ENCODE results near the gene SAT2. TPM values are rescaled to one million over a fixed set of nuclear protein-coding genes. Genes with fewer than 3 reads are reported as not detected.
"Not testable (repeated sequence)": the region's sequence is repeated elsewhere in the genome, so short reads cannot be mapped to it uniquely, and the experiment has no call there.

The SAT2 gene
- 100 to 1,000 TPM; 130 to 152 (median 138) TPM for polyA plus RNA-seq (ENCODE audit: insufficient read length in 3 of 3)

- DNase-seq (ENCODE audit: low read depth in 3 of 3, low spot score in 2 of 3): peak; percentile 85 to 89 (median 85)
These were observed at the start of gene SAT2 for GRCh38 chr17:7627250-7628121. Gene SAT2 (minus strand): TSS chr17:7627821. CDS start chr17:7627635, 186 bp downstream.

DNA sequence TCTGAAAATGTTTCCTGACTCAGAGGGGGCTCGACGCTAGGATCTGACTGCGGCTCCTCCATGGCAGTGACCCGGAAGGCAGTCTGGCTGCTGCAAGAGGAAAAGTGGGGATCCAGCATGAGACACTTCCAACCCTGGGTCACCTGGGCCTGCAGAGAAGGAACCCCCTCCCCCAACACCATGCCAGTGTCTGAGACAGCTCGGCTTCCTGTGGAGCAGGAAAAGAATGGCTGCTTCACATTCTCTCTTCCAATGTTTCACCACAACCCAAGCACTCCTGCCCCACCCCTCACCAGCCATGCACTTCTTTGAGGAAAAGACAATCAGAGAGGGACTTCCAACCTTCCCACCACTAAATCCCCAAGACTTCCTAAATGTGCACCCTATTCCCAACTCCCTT, 48.9 kb upstream of the SAT2 start:
- DNase-seq (ENCODE audit: low read depth in 3 of 3, low spot score in 2 of 3): no peak

DNA sequence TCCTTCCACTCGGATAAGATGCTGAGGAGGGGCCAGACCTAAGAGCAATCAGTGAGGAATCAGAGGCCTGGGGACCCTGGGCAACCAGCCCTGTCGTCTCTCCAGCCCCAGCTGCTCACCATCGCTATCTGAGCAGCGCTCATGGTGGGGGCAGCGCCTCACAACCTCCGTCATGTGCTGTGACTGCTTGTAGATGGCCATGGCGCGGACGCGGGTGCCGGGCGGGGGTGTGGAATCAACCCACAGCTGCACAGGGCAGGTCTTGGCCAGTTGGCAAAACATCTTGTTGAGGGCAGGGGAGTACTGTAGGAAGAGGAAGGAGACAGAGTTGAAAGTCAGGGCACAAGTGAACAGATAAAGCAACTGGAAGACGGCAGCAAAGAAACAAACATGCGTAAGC, 47.3 kb upstream of the SAT2 start:
- DNase-seq (ENCODE audit: low read depth in 3 of 3, low spot score in 2 of 3): no peak

GRCh38 chr17:7673239-7673638, 45.6 kb upstream of the SAT2 start:
- DNase-seq (ENCODE audit: low read depth in 3 of 3, low spot score in 2 of 3): no peak

DNA sequence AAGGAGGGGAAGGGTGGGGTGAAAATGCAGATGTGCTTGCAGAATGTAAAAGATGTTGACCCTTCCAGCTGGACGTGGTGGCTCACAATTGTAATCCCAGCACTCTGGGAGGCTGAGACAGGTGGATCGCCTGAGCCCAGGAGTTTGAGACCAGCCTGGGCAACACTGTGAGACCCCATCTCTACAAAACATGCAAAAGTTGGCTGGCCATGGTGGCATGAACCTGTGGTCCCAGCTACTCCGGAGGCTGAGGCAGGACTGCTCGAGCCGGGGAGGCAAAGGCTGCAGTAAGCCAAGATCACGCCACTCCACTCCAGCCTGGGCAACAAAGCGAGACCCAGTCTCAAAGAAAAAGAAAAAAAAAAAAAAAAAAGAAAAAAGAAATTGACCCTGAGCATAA, 40.9 kb upstream of the SAT2 start:
- DNase-seq (ENCODE audit: low read depth in 3 of 3, low spot score in 2 of 3): no peak

DNA sequence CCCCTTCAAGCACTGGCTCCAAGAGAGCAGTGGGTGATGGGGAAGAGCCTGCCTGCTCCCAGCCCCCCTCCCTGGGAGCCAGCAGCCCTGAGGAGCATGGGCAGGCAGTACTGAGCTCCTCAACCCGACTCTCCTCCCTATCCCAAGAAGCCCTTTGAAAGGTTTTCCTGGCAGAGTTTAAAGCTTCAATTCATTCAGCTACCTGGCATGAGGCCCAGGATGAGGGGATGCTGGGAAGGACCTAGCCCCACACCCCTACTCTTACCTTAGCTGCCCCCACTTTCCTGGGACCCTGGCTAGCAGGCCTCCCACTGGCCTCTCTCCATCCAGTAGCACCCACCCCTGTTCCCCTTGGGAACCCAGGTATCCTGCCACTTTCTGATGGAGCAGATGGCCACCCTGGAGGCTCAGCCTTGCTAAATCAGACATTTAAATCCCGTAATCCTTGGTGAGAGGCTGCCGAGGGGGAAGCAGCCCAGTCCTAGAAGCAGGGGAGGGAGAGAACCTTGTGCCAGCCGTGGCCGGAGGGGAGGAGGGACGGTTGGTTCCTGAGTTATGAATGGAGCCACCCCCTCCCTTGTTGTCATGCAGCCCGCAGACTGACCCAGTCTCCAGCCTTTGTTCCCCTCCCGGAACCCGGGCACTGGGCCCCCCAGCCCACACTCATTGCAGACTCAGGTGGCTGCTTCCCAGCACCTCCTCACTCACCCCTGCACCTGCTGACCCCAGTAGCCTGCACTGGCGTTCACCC, 40.2 kb upstream of the SAT2 start:
- DNase-seq (ENCODE audit: low read depth in 3 of 3, low spot score in 2 of 3): no peak

DNA sequence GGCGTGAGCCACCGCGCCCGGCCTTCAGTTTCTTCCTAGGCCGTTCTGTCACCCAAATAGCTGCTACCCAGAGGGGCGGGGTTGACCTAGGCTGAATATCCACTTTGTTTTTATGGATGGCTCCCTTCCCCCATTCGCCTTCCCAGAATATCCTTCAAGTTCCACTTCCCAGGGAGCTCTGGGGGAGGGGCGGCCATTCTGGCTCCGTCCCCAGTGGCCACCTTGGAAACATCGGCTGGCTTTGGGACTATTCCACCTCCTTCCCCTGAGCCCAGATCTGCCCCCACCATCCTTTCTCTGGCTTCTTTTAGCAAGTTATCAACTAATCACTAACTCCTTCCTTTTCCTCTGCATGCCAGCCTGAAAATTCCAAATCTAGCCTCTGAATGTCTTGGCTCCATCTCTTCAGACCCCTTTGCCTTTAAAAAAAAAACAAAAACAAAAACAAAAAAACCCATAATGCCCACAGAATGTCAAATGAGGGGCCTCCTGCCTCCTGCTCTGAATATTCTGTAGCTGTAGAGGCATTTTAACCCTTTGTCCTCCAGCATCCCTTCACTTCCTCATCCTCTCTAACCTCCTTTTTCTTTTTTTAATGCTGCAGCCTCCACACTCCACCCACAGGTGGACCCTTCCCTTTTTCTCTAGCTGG, 29.5 kb upstream of the SAT2 start:
- DNase-seq (ENCODE audit: low read depth in 3 of 3, low spot score in 2 of 3): peak in 1 of 3 donors; percentile 39

GRCh38 chr17:7655541-7655840, 27.9 kb upstream of the SAT2 start:
- no peak for DNase-seq (ENCODE audit: low read depth in 3 of 3, low spot score in 2 of 3)

GRCh38 chr17:7654832-7655540, 27.4 kb upstream of the SAT2 start:
- no peak for DNase-seq (ENCODE audit: low read depth in 3 of 3, low spot score in 2 of 3)

- DNase-seq (ENCODE audit: low read depth in 3 of 3, low spot score in 2 of 3): no peak
These were observed 25.1 kb upstream of the SAT2 start for GRCh38 chr17:7652388-7653356.

GRCh38 chr17:7651665-7652387, 24.2 kb upstream of the SAT2 start:
- DNase-seq (ENCODE audit: low read depth in 3 of 3, low spot score in 2 of 3): peak in 1 of 3 donors; percentile 51

DNA sequence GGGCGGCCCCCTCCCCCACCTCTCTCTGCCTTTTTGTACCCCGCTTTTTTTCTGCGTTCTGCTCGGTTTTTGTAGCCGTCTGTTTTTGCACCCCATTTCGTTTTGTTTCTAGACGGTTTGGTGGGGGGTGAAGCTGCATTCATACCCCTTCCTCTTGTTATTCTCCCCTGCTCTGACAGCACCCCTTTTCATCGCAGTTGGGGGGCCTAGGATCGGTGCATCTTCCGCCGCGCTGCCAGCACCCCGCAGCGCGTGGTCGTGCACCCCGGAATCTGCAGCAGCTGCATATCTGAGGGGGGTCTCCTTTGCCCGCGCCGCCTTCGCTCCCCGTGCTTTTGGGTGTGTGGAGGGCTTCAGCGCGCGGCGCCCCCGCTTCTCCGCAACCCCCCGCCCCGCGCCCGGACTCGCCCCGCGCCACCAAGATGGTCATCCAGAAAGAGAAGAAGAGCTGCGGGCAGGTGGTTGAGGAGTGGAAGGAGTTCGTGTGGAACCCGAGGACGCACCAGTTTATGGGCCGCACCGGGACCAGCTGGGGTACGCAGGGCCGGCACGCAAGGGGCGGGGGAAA, 23.6 kb upstream of the SAT2 start:
- DNase-seq (ENCODE audit: low read depth in 3 of 3, low spot score in 2 of 3): no peak

GRCh38 chr17:7650509-7651096, 23.0 kb upstream of the SAT2 start, which contains the start of gene ATP1B2:
Gene ATP1B2 (plus strand): TSS chr17:7650926. CDS start chr17:7651519, 593 bp downstream.
- peak in 1 of 3 donors; percentile 54 for DNase-seq (ENCODE audit: low read depth in 3 of 3, low spot score in 2 of 3)

DNA sequence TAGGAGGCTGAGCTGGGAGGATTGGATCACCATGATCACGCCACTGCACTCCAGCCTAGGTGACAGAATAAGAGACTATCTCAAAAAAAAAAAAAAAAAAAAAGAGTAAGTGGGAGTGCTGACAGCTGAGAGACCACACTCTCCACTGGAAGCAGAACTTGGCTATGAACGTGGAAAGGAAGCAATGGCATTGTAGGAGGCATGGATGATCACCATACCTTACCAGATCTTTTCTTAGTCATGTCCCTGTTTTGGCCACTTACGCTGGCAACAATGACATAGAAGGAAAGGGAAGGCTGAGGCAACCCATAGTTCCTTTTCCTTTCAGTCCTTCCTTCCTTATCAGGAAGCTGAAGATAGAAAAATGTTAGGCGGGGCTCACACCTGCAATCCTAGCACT, 19.4 kb upstream of the SAT2 start:
- no peak for DNase-seq (ENCODE audit: low read depth in 3 of 3, low spot score in 2 of 3)

GRCh38 chr17:7646457-7646856, 18.8 kb upstream of the SAT2 start:
- DNase-seq (ENCODE audit: low read depth in 3 of 3, low spot score in 2 of 3): no peak

DNA sequence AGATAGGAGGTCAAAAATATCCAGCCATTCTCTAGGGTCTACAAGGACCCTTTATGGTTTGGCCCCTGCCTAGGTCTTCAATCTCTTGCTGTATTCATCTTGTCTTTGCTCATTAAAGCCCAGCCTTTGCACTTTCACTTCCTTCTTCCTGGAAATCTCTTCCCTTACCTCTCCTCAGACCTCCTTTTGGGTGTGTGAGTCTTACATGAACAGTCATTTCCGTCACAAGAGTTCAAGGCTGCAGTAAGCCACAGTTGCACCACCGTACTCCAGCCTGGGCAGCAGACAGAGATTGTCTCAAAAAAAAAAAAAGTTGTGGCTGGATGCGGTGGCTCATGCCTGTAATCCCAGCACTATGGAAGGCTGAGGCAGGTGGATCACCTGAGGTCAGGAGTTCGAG, 17.2 kb upstream of the SAT2 start:
- DNase-seq (ENCODE audit: low read depth in 3 of 3, low spot score in 2 of 3): no peak

- DNase-seq (ENCODE audit: low read depth in 3 of 3, low spot score in 2 of 3): not testable (repeated sequence)
These were observed 14.0 kb upstream of the SAT2 start for GRCh38 chr17:7641635-7642034.

DNA sequence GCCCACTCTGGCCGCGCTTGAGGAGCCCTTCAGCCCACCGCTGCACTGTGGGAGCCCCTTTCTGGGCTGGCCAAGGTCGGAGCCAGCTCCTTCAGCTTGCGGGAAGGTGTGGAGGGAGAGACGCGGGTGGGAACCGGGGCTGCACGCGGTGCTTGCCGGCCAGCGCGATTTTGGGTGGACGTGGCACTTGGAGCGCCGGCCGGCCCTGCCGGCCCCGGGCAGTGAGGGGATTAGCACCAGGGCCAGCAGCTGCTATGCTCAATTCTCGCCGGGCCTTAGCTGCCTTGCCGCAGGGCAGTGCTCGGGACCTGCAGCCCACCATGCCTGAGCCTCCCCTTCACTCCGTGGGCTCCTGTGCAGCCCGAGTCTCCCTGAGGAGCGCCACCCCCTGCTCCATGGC, 13.2 kb upstream of the SAT2 start:
- DNase-seq (ENCODE audit: low read depth in 3 of 3, low spot score in 2 of 3): no peak
